Measurements from ENCODE around the gene NFU1.

- TF ChIP-seq CTCF (conservative IDR thresholded peaks at IDR 0.05 in 1 of 2, IDR thresholded peaks at IDR 0.05 in 1 of 2; ENCODE audit: low read depth in 1 of 2, low read length in 2 of 2) (no peak), EZH2 (IDR thresholded peaks at IDR 0.05; ENCODE audit: low read length, missing control alignments) (no peak)
Measured at GRCh38 chr2:69449906-69450305, 12.7 kb upstream of the NFU1 start.
